IPS DF 6.9 (cell line): Measurements from ENCODE around the gene CLEC4F.

Experiments used
- DNase-seq: peaks from one replicate; pipeline ENCODE4 v3.0.0-alpha.2; 2013; ENCODE audit warnings: low read depth, low spot score
- H3K27ac ChIP-seq: one replicate; pipeline ENCODE4 v1.5.1; 2013; ENCODE audit warnings: low read length, control low read depth
- H3K27me3 ChIP-seq: 2 replicates; pipeline ENCODE4 v1.6.1; 2013; ENCODE audit warnings: mild to moderate bottlenecking, low read length; ENCODE audit not compliant: control insufficient read depth, insufficient read depth
- H3K36me3 ChIP-seq: 2 replicates; pipeline ENCODE4 v1.6.1; 2013; ENCODE audit warnings: low read length; ENCODE audit not compliant: control insufficient read depth, insufficient read depth
- H3K4me1 ChIP-seq: 2 replicates; pipeline ENCODE4 v1.6.1; 2013; ENCODE audit warnings: low read length; ENCODE audit not compliant: control insufficient read depth, insufficient read depth
- H3K4me3 ChIP-seq: 2 replicates; pipeline ENCODE4 v1.5.1; 2013; ENCODE audit warnings: mild to moderate bottlenecking, low read length
- H3K9me3 ChIP-seq: 2 replicates; pipeline ENCODE4 v1.6.1; 2013; ENCODE audit warnings: low read length, inconsistent platforms; ENCODE audit not compliant: control insufficient read depth, insufficient read depth
- WGBS: extraction: QIAGEN DNeasy Blood & Tissue Kit; methylation state at CpG from one replicate; pipeline ENCODE4 v1.1.7; 2013; ENCODE audit warnings: mixed read lengths, missing lambda C conversion rate; ENCODE audit not compliant: insufficient read length, insufficient coverage; 5-methylcytosine and 5-hydroxymethylcytosine counted together

The CLEC4F gene

GRCh38 chr2:70828115-70828514, 7.7 kb upstream of the CLEC4F start:
- no peaks in the 10 kb centered on the region for H3K27me3 ChIP-seq
- no peak for DNase-seq
- H3K9me3 ChIP-seq: no peaks in the 10 kb centered on the region
- WGBS: no CpG with 5 or more reads among the region's 5 CpGs
- no peak overlapping the region for H3K27ac ChIP-seq
- H3K4me1 ChIP-seq: peaks cover 2% of the 10 kb centered on the region; the same call in 1 of the 2 replicates
- no peak overlapping the region for H3K4me3 ChIP-seq
- H3K36me3 ChIP-seq: no peaks in the 10 kb centered on the region

- Histone ChIP-seq H3K4me1 (peaks cover 2% of the 10 kb centered on the region; the same call in 1 of the 2 replicates), H3K27ac (no peak overlapping the region), H3K36me3 (no peaks in the 10 kb centered on the region), H3K9me3 (no peaks in the 10 kb centered on the region), H3K27me3 (no peaks in the 10 kb centered on the region), H3K4me3 (no peak overlapping the region)
- no CpG with 5 or more reads among the region's 5 CpGs for WGBS
- no peak for DNase-seq
Observed at GRCh38 chr2:70827388-70827787, 7.0 kb upstream of the CLEC4F start.

GRCh38 chr2:70826696-70827350, 6.4 kb upstream of the CLEC4F start:
- no peaks in the 10 kb centered on the region for H3K36me3 ChIP-seq
- no peak overlapping the region for H3K4me3 ChIP-seq
- no peak overlapping the region for H3K27ac ChIP-seq
- no peaks in the 10 kb centered on the region for H3K27me3 ChIP-seq
- H3K4me1 ChIP-seq: peaks cover 2% of the 10 kb centered on the region; the same call in 1 of the 2 replicates
- H3K9me3 ChIP-seq: no peaks in the 10 kb centered on the region
- no peak for DNase-seq
- WGBS: no CpG with 5 or more reads among the region's 4 CpGs

GRCh38 chr2:70823249-70823648, 2.9 kb upstream of the CLEC4F start:
- H3K36me3 ChIP-seq: no peaks in the 10 kb centered on the region
- no peak overlapping the region for H3K4me3 ChIP-seq
- WGBS: no CpG with 5 or more reads among the region's 5 CpGs
- peaks cover 2% of the 10 kb centered on the region; the same call in 1 of the 2 replicates for H3K4me1 ChIP-seq
- no peaks in the 10 kb centered on the region for H3K27me3 ChIP-seq
- H3K9me3 ChIP-seq: no peaks in the 10 kb centered on the region
- H3K27ac ChIP-seq: no peak overlapping the region
- DNase-seq: no peak

- Histone ChIP-seq H3K27me3 (no peaks in the 10 kb centered on the region), H3K4me1 (no peaks in the 10 kb centered on the region), H3K9me3 (no peaks in the 10 kb centered on the region), H3K36me3 (no peaks in the 10 kb centered on the region), H3K27ac (no peak overlapping the region), H3K4me3 (no peak overlapping the region)
- no peak for DNase-seq
- no CpG with 5 or more reads among the region's 8 CpGs for WGBS
Observed at GRCh38 chr2:70822843-70823242, 2.4 kb upstream of the CLEC4F start.

- Histone ChIP-seq H3K9me3 (no peaks in the 10 kb centered on the region), H3K27me3 (peaks cover 2% of the 10 kb centered on the region; the same call in 1 of the 2 replicates), H3K4me1 (no peaks in the 10 kb centered on the region), H3K36me3 (no peaks in the 10 kb centered on the region), H3K27ac (no peak overlapping the region), H3K4me3 (no peak overlapping the region)
- no CpG with 5 or more reads among the region's 3 CpGs for WGBS
- DNase-seq: no peak
Observed at GRCh38 chr2:70817284-70817954, 3.0 kb downstream of the CLEC4F start.

GRCh38 chr2:70816726-70817125, 3.7 kb downstream of the CLEC4F start:
- peaks cover 2% of the 10 kb centered on the region; the same call in 1 of the 2 replicates for H3K27me3 ChIP-seq
- no CpG with 5 or more reads among the region's 5 CpGs for WGBS
- no peak for DNase-seq
- no peak overlapping the region for H3K4me3 ChIP-seq
- no peaks in the 10 kb centered on the region for H3K4me1 ChIP-seq
- no peaks in the 10 kb centered on the region for H3K36me3 ChIP-seq
- H3K9me3 ChIP-seq: no peaks in the 10 kb centered on the region
- no peak overlapping the region for H3K27ac ChIP-seq

GRCh38 chr2:70808983-70809958, 11.1 kb downstream of the CLEC4F start:
- H3K4me3 ChIP-seq: no peak overlapping the region
- no CpG with 5 or more reads among the region's 12 CpGs for WGBS
- no peak for DNase-seq
- H3K27ac ChIP-seq: no peak overlapping the region
- H3K9me3 ChIP-seq: no peaks in the 10 kb centered on the region
- H3K36me3 ChIP-seq: no peaks in the 10 kb centered on the region
- H3K4me1 ChIP-seq: no peaks in the 10 kb centered on the region
- H3K27me3 ChIP-seq: peaks cover 2% of the 10 kb centered on the region; the same call in 1 of the 2 replicates

GRCh38 chr2:70807828-70808118, 12.6 kb downstream of the CLEC4F start:
- H3K27ac ChIP-seq: no peak overlapping the region

GRCh38 chr2:70807102-70807827, 13.1 kb downstream of the CLEC4F start:
- H3K36me3 ChIP-seq: no peaks in the 10 kb centered on the region
- H3K27ac ChIP-seq: no peak overlapping the region
- no peaks in the 10 kb centered on the region for H3K4me1 ChIP-seq
- H3K9me3 ChIP-seq: no peaks in the 10 kb centered on the region
- H3K4me3 ChIP-seq: no peak overlapping the region
- no CpG with 5 or more reads among the region's 6 CpGs for WGBS
- DNase-seq: no peak
- H3K27me3 ChIP-seq: no peaks in the 10 kb centered on the region

More at GRCh38 chr2:70807828-70808118, 12.6 kb downstream of the CLEC4F start:
- Histone ChIP-seq H3K27me3 (peaks cover 2% of the 10 kb centered on the region; the same call in 1 of the 2 replicates), H3K9me3 (no peaks in the 10 kb centered on the region), H3K4me1 (no peaks in the 10 kb centered on the region), H3K4me3 (no peak overlapping the region), H3K36me3 (no peaks in the 10 kb centered on the region)
- WGBS: no CpG with 5 or more reads among the region's 4 CpGs
- no peak for DNase-seq
